Hepatocyte (in vitro differentiated cells): ENCODE data around the gene EXOSC9.

Experiments
- EZH2 ChIP-seq: fragments of 200-600 bp; sonication (generic); IDR thresholded peaks from 2 replicates; pipeline ENCODE4 v1.6.1; 2016; ENCODE audit warnings: antibody characterized with exemption, mild to moderate bottlenecking, borderline replicate concordance
- EZH2phosphoT487 ChIP-seq: fragments of 200-600 bp; sonication (generic); IDR thresholded peaks from one replicate; pipeline ENCODE4 v1.6.1; 2018; ENCODE audit warnings: antibody characterized with exemption, mild to moderate bottlenecking, low read depth, moderate library complexity; ENCODE audit not compliant: unreplicated experiment, severe bottlenecking
- TF ChIP-seq, protein P1 (sequence below): fragments of 200-600 bp; sonication (generic); IDR thresholded peaks from 2 replicates; pipeline ENCODE4 v1.5.1; 2016; ENCODE audit warnings: antibody characterized with exemption, mild to moderate bottlenecking; ENCODE audit not compliant: poor library complexity

DNA sequence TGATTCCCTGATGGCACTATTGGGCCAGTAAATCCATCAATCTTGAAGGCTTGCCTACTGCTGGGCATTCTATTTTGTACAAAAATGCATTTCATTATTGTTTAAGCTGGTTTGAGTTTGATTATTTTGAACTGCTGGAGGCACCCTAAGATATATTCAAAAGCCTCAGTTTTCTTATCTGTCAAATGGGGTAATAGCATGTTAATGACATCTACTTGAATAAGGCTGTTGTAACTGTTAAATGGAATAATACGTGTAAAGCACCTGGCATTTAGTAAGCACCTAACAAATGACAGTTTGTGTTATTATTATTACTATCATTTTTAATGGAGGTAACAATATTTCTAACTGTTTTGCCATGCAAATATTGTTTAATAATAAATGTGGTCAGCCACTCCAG, 29.3 kb upstream of the EXOSC9 start:
- TF ChIP-seq, protein P1, sequence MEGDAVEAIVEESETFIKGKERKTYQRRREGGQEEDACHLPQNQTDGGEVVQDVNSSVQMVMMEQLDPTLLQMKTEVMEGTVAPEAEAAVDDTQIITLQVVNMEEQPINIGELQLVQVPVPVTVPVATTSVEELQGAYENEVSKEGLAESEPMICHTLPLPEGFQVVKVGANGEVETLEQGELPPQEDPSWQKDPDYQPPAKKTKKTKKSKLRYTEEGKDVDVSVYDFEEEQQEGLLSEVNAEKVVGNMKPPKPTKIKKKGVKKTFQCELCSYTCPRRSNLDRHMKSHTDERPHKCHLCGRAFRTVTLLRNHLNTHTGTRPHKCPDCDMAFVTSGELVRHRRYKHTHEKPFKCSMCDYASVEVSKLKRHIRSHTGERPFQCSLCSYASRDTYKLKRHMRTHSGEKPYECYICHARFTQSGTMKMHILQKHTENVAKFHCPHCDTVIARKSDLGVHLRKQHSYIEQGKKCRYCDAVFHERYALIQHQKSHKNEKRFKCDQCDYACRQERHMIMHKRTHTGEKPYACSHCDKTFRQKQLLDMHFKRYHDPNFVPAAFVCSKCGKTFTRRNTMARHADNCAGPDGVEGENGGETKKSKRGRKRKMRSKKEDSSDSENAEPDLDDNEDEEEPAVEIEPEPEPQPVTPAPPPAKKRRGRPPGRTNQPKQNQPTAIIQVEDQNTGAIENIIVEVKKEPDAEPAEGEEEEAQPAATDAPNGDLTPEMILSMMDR = no peak
- TF ChIP-seq EZH2 = no peak
- no peak for TF ChIP-seq EZH2phosphoT487
